K562 (cell line): ENCODE measurements around the gene DISC1.

Source experiments
- BACH1 ChIP-seq: fragments of 200-800 bp; sonication (Bioruptor generic); IDR thresholded peaks from 2 replicates; pipeline ENCODE4 v1.6.1; 2016; ENCODE audit warnings: missing genetic modification characterization, missing compliant biosample characterization
- ZNF696 ChIP-seq: fragments of 250-450 bp; sonication (Bioruptor Pico); conservative IDR thresholded peaks from 2 replicates; pipeline ENCODE4 v1.4.0; 2020; ENCODE audit warnings: mild to moderate bottlenecking, moderate library complexity
- TF ChIP-seq, protein P1 (sequence below): fragments of 450-650 bp; conservative IDR thresholded peaks from 2 replicates; pipeline ENCODE4 v1.6.1; 2016; ENCODE audit warnings: missing genetic modification characterization, low read depth, mild to moderate bottlenecking, missing compliant biosample characterization, moderate library complexity
- TF ChIP-seq, protein P2 (sequence below), 3 experiments: IDR thresholded peaks in 2 of 3; conservative IDR thresholded peaks in 1 of 3; 2 replicates each; pipeline ENCODE4 v1.5.1; 2011 to 2012; ENCODE audit warnings: low read length in 3 of 3, mild to moderate bottlenecking in 3 of 3, control low read depth in 2 of 3, improper control_type of control experiment in 1 of 3, inconsistent platforms in 1 of 3, low read depth in 1 of 3, mixed read lengths in 1 of 3, moderate library complexity in 1 of 3; ENCODE audit not compliant: insufficient read depth in 2 of 3

DNA sequence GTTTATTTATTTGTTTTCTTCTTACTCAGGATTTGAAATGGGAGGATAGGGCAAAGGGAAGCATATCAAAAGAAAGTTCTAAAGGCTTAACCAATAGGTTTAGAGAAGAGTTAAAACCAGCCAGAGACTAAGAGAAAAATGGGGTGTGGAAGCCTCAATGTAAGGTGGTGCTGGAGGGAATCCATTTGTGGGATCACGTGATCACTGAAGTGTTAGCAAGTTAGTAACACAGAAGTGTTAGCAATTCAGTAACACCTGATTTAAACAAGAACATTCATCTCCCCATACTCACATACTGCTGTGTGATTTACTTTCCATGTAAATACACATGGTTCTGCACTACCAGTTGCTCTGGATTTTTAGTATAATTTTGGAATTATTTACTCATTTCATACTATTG lies 451.2 kb downstream of the DISC1 start:
- TF ChIP-seq BACH1 (tag) (no peak), ZNF696 (CRISPR knock-in tag) (no peak)
- TF ChIP-seq, protein P1, sequence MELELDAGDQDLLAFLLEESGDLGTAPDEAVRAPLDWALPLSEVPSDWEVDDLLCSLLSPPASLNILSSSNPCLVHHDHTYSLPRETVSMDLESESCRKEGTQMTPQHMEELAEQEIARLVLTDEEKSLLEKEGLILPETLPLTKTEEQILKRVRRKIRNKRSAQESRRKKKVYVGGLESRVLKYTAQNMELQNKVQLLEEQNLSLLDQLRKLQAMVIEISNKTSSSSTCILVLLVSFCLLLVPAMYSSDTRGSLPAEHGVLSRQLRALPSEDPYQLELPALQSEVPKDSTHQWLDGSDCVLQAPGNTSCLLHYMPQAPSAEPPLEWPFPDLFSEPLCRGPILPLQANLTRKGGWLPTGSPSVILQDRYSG: no peak
- TF ChIP-seq, protein P2, sequence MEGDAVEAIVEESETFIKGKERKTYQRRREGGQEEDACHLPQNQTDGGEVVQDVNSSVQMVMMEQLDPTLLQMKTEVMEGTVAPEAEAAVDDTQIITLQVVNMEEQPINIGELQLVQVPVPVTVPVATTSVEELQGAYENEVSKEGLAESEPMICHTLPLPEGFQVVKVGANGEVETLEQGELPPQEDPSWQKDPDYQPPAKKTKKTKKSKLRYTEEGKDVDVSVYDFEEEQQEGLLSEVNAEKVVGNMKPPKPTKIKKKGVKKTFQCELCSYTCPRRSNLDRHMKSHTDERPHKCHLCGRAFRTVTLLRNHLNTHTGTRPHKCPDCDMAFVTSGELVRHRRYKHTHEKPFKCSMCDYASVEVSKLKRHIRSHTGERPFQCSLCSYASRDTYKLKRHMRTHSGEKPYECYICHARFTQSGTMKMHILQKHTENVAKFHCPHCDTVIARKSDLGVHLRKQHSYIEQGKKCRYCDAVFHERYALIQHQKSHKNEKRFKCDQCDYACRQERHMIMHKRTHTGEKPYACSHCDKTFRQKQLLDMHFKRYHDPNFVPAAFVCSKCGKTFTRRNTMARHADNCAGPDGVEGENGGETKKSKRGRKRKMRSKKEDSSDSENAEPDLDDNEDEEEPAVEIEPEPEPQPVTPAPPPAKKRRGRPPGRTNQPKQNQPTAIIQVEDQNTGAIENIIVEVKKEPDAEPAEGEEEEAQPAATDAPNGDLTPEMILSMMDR (IDR thresholded peaks at IDR 0.05 in 2 of 3, conservative IDR thresholded peaks at IDR 0.05 in 1 of 3; ENCODE audit: insufficient read depth in 2 of 3, low read depth in 1 of 3, low read length in 3 of 3): no peak
